Endometrial microvascular endothelial cells (primary cell): ENCODE measurements around the gene SPATA13. TPM values are rescaled to one million over a fixed set of nuclear protein-coding genes. Genes with fewer than 3 reads are reported as not detected.

ENCODE experiments used
- in situ Hi-C: cut with HindIII; loops from 2 replicates; pipeline ENCODE4 v1.10.0; 2017; ENCODE audit warnings: low sequenced_read_pairs, low pct_unique_long_range_greater_than_20kb; ENCODE audit errors: inconsistent ontology term
- total RNA-seq: library from RNA; depleted of rRNA; stranded (reverse); fragments of >200 nt; gene quantifications from one replicate; pipeline ENCODE4 v1.2.3, GENCODE V29; 2015; ENCODE audit errors: inconsistent ontology term

The SPATA13 gene
- total RNA-seq, 1 donor from 2014 or later, result 9.3 TPM

- in situ Hi-C loops, result no loop called here
These were observed 71.5 kb downstream of the SPATA13 start for GRCh38 chr13:24232037-24232436.

- in situ Hi-C loops, result no loop called here
These were observed 72.0 kb downstream of the SPATA13 start for GRCh38 chr13:24232474-24232873.

- in situ Hi-C loops, result no loop called here
These were observed 72.9 kb downstream of the SPATA13 start for GRCh38 chr13:24233351-24233901.

GRCh38 chr13:24234200-24234915 is 73.8 kb downstream of the SPATA13 start:
- in situ Hi-C loops, result no loop called here

GRCh38 chr13:24237356-24237755 is 76.8 kb downstream of the SPATA13 start:
- in situ Hi-C loops, result no loop called here

GRCh38 chr13:24241336-24241735 is 80.8 kb downstream of the SPATA13 start:
- in situ Hi-C loops, result no loop called here

- in situ Hi-C loops, result no loop called here
These were observed 81.6 kb downstream of the SPATA13 start for GRCh38 chr13:24242100-24242499.

- in situ Hi-C loops, result no loop called here
These were observed 82.8 kb downstream of the SPATA13 start for GRCh38 chr13:24243302-24243701.

GRCh38 chr13:24244802-24245201 is 84.3 kb downstream of the SPATA13 start:
- in situ Hi-C loops, result no loop called here

GRCh38 chr13:24247016-24247415 is 86.5 kb downstream of the SPATA13 start:
- in situ Hi-C loops, result no loop called here

- in situ Hi-C loops, result no loop called here
These were observed 89.1 kb downstream of the SPATA13 start for GRCh38 chr13:24249624-24250023.

GRCh38 chr13:24250376-24251057 is 90.0 kb downstream of the SPATA13 start:
- in situ Hi-C loops, result no loop called here

- in situ Hi-C loops, result no loop called here
These were observed 91.0 kb downstream of the SPATA13 start for GRCh38 chr13:24251525-24251924.

GRCh38 chr13:24252136-24252535 is 91.6 kb downstream of the SPATA13 start:
- in situ Hi-C loops, result no loop called here

GRCh38 chr13:24253520-24254145 is 93.1 kb downstream of the SPATA13 start:
- in situ Hi-C loops, result no loop called here

- in situ Hi-C loops, result no loop called here
These were observed 93.8 kb downstream of the SPATA13 start for GRCh38 chr13:24254146-24254841.

GRCh38 chr13:24257497-24257896 is 97.0 kb downstream of the SPATA13 start:
- in situ Hi-C loops, result no loop called here

- in situ Hi-C loops, result no loop called here
These were observed 101.0 kb downstream of the SPATA13 start for GRCh38 chr13:24261566-24261965.

GRCh38 chr13:24263632-24264031 is 103.1 kb downstream of the SPATA13 start:
- in situ Hi-C loops, result no loop called here
